ENCODE measurements around the gene TENT5C.

Gene TENT5C

DNA sequence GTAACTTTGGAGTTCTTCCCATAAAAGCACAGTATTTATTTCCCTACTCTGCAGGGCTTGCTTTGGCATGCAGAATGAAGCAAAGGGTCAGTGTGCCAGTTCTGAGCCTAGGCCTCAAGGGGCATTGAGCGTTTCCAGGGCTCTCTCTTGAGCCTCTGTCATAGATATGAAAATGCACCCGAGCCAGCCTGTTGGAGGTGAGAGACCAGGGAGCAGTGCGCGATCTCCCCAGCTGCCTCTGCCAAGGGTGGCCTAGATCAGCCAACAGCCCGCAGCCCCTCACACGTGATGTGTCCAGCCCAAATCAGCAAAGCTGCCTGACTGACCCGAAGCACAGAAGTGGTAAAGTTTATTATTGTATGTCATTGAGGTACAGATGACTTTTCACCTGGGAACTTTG, 63.7 kb downstream of the TENT5C start:
- H3K27me3 ChIP-seq (ENCODE audit: control insufficient read depth in 3 of 3, insufficient read depth in 3 of 3, low read depth in 1 of 3, low read length in 3 of 3): peaks cover 0 to 6% (median 0%) of the 10 kb centered on the region in 3 experiments
- no peak overlapping the region for H3K18ac ChIP-seq (ENCODE audit: low read length)
- no peak overlapping the region for H2AK5ac ChIP-seq (ENCODE audit: low read depth, low read length)
- no peaks in the 10 kb centered on the region for H3K36me3 ChIP-seq (replicated peaks in 1 of 2; ENCODE audit: control insufficient read depth in 2 of 2, insufficient read depth in 2 of 2, low read length in 2 of 2)
- peak overlapping the region; percentile 14 for H3K23ac ChIP-seq (ENCODE audit: low read depth, low read length, poor library complexity)
- H3K4me2 ChIP-seq (ENCODE audit: insufficient read depth, low read length, poor library complexity, severe bottlenecking): no peak overlapping the region
- no peak overlapping the region for H3K4me3 ChIP-seq (ENCODE audit: low read length in 2 of 2)
- peak overlapping the region; percentile 31 for H3K14ac ChIP-seq (ENCODE audit: low read length)
- H3K27ac ChIP-seq (replicated peaks; ENCODE audit: low read length): no peak overlapping the region
- no peaks in the 10 kb centered on the region for H3K9me3 ChIP-seq (replicated peaks in 1 of 2; ENCODE audit: control insufficient read depth in 2 of 2, insufficient read depth in 1 of 2, low read depth in 1 of 2, low read length in 2 of 2)
- no peak overlapping the region for H4K91ac ChIP-seq (ENCODE audit: low read depth, low read length, poor library complexity)
- H2BK5ac ChIP-seq (ENCODE audit: low read length): no peak overlapping the region
- H3K4ac ChIP-seq (ENCODE audit: low read length): no peak overlapping the region
- H3K9ac ChIP-seq (ENCODE audit: low read depth, low read length, poor library complexity): no peak overlapping the region
- H2AFZ ChIP-seq (ENCODE audit: low read length): no peak overlapping the region
- peaks cover 0 to 2% of the 10 kb centered on the region in 2 donors for H3K4me1 ChIP-seq (ENCODE audit: control insufficient read depth in 2 of 2, insufficient read depth in 1 of 2, low read depth in 1 of 2, low read length in 2 of 2)
- DNase-seq (ENCODE audit: low spot score): no peak
- no peak overlapping the region for H2BK15ac ChIP-seq (ENCODE audit: low read length)
- H4K8ac ChIP-seq (ENCODE audit: low read depth, low read length): no peak overlapping the region
- no CpG with 5 or more reads among the region's 7 CpGs for WGBS, 2 donors (ENCODE audit: extremely low coverage in 2 of 2, insufficient read length in 2 of 2, insufficient replicate concordance in 1 of 2)
- no peak overlapping the region for H2BK120ac ChIP-seq (ENCODE audit: low read depth, low read length)
- H3K79me1 ChIP-seq (ENCODE audit: low read depth, low read length): no peaks in the 10 kb centered on the region
- no peak overlapping the region for H2BK12ac ChIP-seq (ENCODE audit: low read length)

- Histone ChIP-seq H2AK5ac (ENCODE audit: low read depth, low read length) (no peak overlapping the region), H3K4me3 (ENCODE audit: low read length in 2 of 2) (no peak overlapping the region), H3K4ac (ENCODE audit: low read length) (no peak overlapping the region), H2BK120ac (ENCODE audit: low read depth, low read length) (no peak overlapping the region), H3K4me1 (ENCODE audit: control insufficient read depth in 2 of 2, insufficient read depth in 1 of 2, low read depth in 1 of 2, low read length in 2 of 2) (peaks cover 0 to 2% of the 10 kb centered on the region in 2 donors), H3K27ac (replicated peaks; ENCODE audit: low read length) (no peak overlapping the region), H2BK5ac (ENCODE audit: low read length) (no peak overlapping the region), H2BK15ac (ENCODE audit: low read length) (no peak overlapping the region), H3K14ac (ENCODE audit: low read length) (no peak overlapping the region), H4K91ac (ENCODE audit: low read depth, low read length, poor library complexity) (no peak overlapping the region), H2BK12ac (ENCODE audit: low read length) (no peak overlapping the region), H3K23ac (ENCODE audit: low read depth, low read length, poor library complexity) (no peak overlapping the region), H2AFZ (ENCODE audit: low read length) (no peak overlapping the region), H3K79me1 (ENCODE audit: low read depth, low read length) (no peaks in the 10 kb centered on the region), H3K4me2 (ENCODE audit: insufficient read depth, low read length, poor library complexity, severe bottlenecking) (no peak overlapping the region), H3K27me3 (ENCODE audit: control insufficient read depth in 3 of 3, insufficient read depth in 3 of 3, low read depth in 1 of 3, low read length in 3 of 3) (peaks cover 0 to 6% (median 0%) of the 10 kb centered on the region in 3 experiments), H4K8ac (ENCODE audit: low read depth, low read length) (no peak overlapping the region), H3K9ac (ENCODE audit: low read depth, low read length, poor library complexity) (no peak overlapping the region), H3K36me3 (replicated peaks in 1 of 2; ENCODE audit: control insufficient read depth in 2 of 2, insufficient read depth in 2 of 2, low read length in 2 of 2) (no peaks in the 10 kb centered on the region), H3K18ac (ENCODE audit: low read length) (no peak overlapping the region), H3K9me3 (replicated peaks in 1 of 2; ENCODE audit: control insufficient read depth in 2 of 2, insufficient read depth in 1 of 2, low read depth in 1 of 2, low read length in 2 of 2) (no peaks in the 10 kb centered on the region)
- WGBS, 2 donors (ENCODE audit: extremely low coverage in 2 of 2, insufficient read length in 2 of 2, insufficient replicate concordance in 1 of 2): no CpG with 5 or more reads among the region's 15 CpGs
- DNase-seq (ENCODE audit: low spot score): no peak
These were observed 65.3 kb downstream of the TENT5C start for GRCh38 chr1:117670976-117671780.

GRCh38 chr1:117671781-117672501, 66.1 kb downstream of the TENT5C start:
- H3K9ac ChIP-seq (ENCODE audit: low read depth, low read length, poor library complexity): no peak overlapping the region
- no peaks in the 10 kb centered on the region for H3K79me1 ChIP-seq (ENCODE audit: low read depth, low read length)
- H3K27ac ChIP-seq (replicated peaks; ENCODE audit: low read length): no peak overlapping the region
- H2AK5ac ChIP-seq (ENCODE audit: low read depth, low read length): no peak overlapping the region
- H2BK12ac ChIP-seq (ENCODE audit: low read length): no peak overlapping the region
- peaks cover 0 to 6% (median 0%) of the 10 kb centered on the region in 3 experiments for H3K27me3 ChIP-seq (ENCODE audit: control insufficient read depth in 3 of 3, insufficient read depth in 3 of 3, low read depth in 1 of 3, low read length in 3 of 3)
- H3K14ac ChIP-seq (ENCODE audit: low read length): no peak overlapping the region
- no peak overlapping the region for H4K91ac ChIP-seq (ENCODE audit: low read depth, low read length, poor library complexity)
- no peaks in the 10 kb centered on the region for H3K9me3 ChIP-seq (replicated peaks in 1 of 2; ENCODE audit: control insufficient read depth in 2 of 2, insufficient read depth in 1 of 2, low read depth in 1 of 2, low read length in 2 of 2)
- H3K4ac ChIP-seq (ENCODE audit: low read length): no peak overlapping the region
- no peak overlapping the region for H3K4me2 ChIP-seq (ENCODE audit: insufficient read depth, low read length, poor library complexity, severe bottlenecking)
- H4K8ac ChIP-seq (ENCODE audit: low read depth, low read length): no peak overlapping the region
- H2BK15ac ChIP-seq (ENCODE audit: low read length): no peak overlapping the region
- peak; percentile 8 for DNase-seq (ENCODE audit: low spot score)
- H3K36me3 ChIP-seq (replicated peaks in 1 of 2; ENCODE audit: control insufficient read depth in 2 of 2, insufficient read depth in 2 of 2, low read length in 2 of 2): no peaks in the 10 kb centered on the region
- no peak overlapping the region for H2AFZ ChIP-seq (ENCODE audit: low read length)
- H2BK5ac ChIP-seq (ENCODE audit: low read length): no peak overlapping the region
- no peak overlapping the region for H3K4me3 ChIP-seq (ENCODE audit: low read length in 2 of 2)
- no peak overlapping the region for H3K23ac ChIP-seq (ENCODE audit: low read depth, low read length, poor library complexity)
- no CpG with 5 or more reads among the region's 6 CpGs for WGBS, 2 donors (ENCODE audit: extremely low coverage in 2 of 2, insufficient read length in 2 of 2, insufficient replicate concordance in 1 of 2)
- H2BK120ac ChIP-seq (ENCODE audit: low read depth, low read length): no peak overlapping the region
- H3K18ac ChIP-seq (ENCODE audit: low read length): no peak overlapping the region
- peaks cover 0 to 2% of the 10 kb centered on the region in 2 donors for H3K4me1 ChIP-seq (ENCODE audit: control insufficient read depth in 2 of 2, insufficient read depth in 1 of 2, low read depth in 1 of 2, low read length in 2 of 2)

DNA sequence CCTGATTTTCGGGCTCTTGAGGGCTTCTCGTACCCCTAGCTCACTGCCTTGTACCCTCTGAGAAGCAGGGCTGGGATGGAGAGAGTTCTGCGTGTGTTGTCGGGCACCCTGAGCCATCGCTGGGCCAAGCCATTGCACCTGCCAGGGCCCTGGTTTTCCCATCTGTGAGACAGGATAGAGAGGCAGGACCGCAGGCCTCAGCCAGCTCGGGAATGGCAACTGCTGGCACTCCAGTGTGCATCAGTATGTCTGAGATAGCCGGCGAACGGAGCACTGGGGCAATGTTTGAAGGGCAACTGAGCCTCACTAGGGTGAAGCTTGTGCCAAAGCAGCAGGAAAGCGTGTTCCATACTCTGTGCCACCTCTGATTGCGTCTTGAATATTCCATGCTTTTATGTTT, 66.9 kb downstream of the TENT5C start:
- Histone ChIP-seq H3K4me2 (ENCODE audit: insufficient read depth, low read length, poor library complexity, severe bottlenecking) (no peak overlapping the region), H4K8ac (ENCODE audit: low read depth, low read length) (no peak overlapping the region), H2BK5ac (ENCODE audit: low read length) (no peak overlapping the region), H3K18ac (ENCODE audit: low read length) (no peak overlapping the region), H3K4ac (ENCODE audit: low read length) (no peak overlapping the region), H3K4me3 (ENCODE audit: low read length in 2 of 2) (no peak overlapping the region), H3K36me3 (replicated peaks in 1 of 2; ENCODE audit: control insufficient read depth in 2 of 2, insufficient read depth in 2 of 2, low read length in 2 of 2) (no peaks in the 10 kb centered on the region), H2BK120ac (ENCODE audit: low read depth, low read length) (no peak overlapping the region), H3K27me3 (ENCODE audit: control insufficient read depth in 3 of 3, insufficient read depth in 3 of 3, low read depth in 1 of 3, low read length in 3 of 3) (peaks cover 0 to 6% (median 0%) of the 10 kb centered on the region in 3 experiments), H3K27ac (replicated peaks; ENCODE audit: low read length) (no peak overlapping the region), H3K4me1 (ENCODE audit: control insufficient read depth in 2 of 2, insufficient read depth in 1 of 2, low read depth in 1 of 2, low read length in 2 of 2) (peaks cover 0 to 2% of the 10 kb centered on the region in 2 donors), H2BK15ac (ENCODE audit: low read length) (no peak overlapping the region), H4K91ac (ENCODE audit: low read depth, low read length, poor library complexity) (no peak overlapping the region), H3K79me1 (ENCODE audit: low read depth, low read length) (no peaks in the 10 kb centered on the region), H3K14ac (ENCODE audit: low read length) (no peak overlapping the region), H2AFZ (ENCODE audit: low read length) (no peak overlapping the region), H2AK5ac (ENCODE audit: low read depth, low read length) (no peak overlapping the region), H3K9ac (ENCODE audit: low read depth, low read length, poor library complexity) (no peak overlapping the region), H2BK12ac (ENCODE audit: low read length) (no peak overlapping the region), H3K9me3 (replicated peaks in 1 of 2; ENCODE audit: control insufficient read depth in 2 of 2, insufficient read depth in 1 of 2, low read depth in 1 of 2, low read length in 2 of 2) (no peaks in the 10 kb centered on the region), H3K23ac (ENCODE audit: low read depth, low read length, poor library complexity) (peak overlapping the region; percentile 11)
- no CpG with 5 or more reads among the region's 12 CpGs for WGBS, 2 donors (ENCODE audit: extremely low coverage in 2 of 2, insufficient read length in 2 of 2, insufficient replicate concordance in 1 of 2)
- no peak for DNase-seq (ENCODE audit: low spot score)

Measured in neuronal stem cell (in vitro differentiated cells).